BLaER1 treated with 17β-estradiol and CSF1 and Interleukin-3, amounts not matched to agents 10 nM and 100 nM (cell line): Measurements from ENCODE around the gene INF2.
"Not testable (repeated sequence)": the region's sequence is repeated elsewhere in the genome, so short reads cannot be mapped to it uniquely, and the experiment has no call there.

ENCODE experiments used
- H3K27ac ChIP-seq, 11 experiments: shearing (Covaris generic); formaldehyde crosslinking; 2 replicates each; pipeline ENCODE4 v1.8.1; 2022
- H3K27me3 ChIP-seq, 11 experiments: shearing (Covaris generic); formaldehyde crosslinking; 2 replicates each; pipeline ENCODE4 v1.8.1; 2022
- H3K36me3 ChIP-seq, 11 experiments: shearing (Covaris generic); formaldehyde crosslinking; 2 replicates each; pipeline ENCODE4 v1.8.1; 2022
- H3K4me1 ChIP-seq, 10 experiments: shearing (Covaris generic); formaldehyde crosslinking; 2 replicates each; pipeline ENCODE4 v1.8.1; 2022
- H3K4me2 ChIP-seq, 11 experiments: shearing (Covaris generic); formaldehyde crosslinking; 2 replicates each; pipeline ENCODE4 v1.8.1; 2022
- H3K4me3 ChIP-seq, 10 experiments: shearing (Covaris generic); formaldehyde crosslinking; 2 replicates each; pipeline ENCODE4 v1.8.1; 2022
- H3K9ac ChIP-seq, 11 experiments: shearing (Covaris generic); formaldehyde crosslinking; 2 replicates each; pipeline ENCODE4 v1.8.1; 2022
- H3K9me3 ChIP-seq, 11 experiments: shearing (Covaris generic); formaldehyde crosslinking; replicated peaks in 1 of 11; 2 replicates each; pipeline ENCODE4 v1.8.1; 2022
- H4K20me1 ChIP-seq, 11 experiments: shearing (Covaris generic); formaldehyde crosslinking; 2 replicates each; pipeline ENCODE4 v1.8.1; 2022
- Cebpa-rat ChIP-seq, 11 experiments: shearing (Covaris generic); IDR thresholded peaks; 2 replicates each; pipeline ENCODE4 v1.8.1; 2022

INF2 gene

GRCh38 chr14:104665657-104666522 is 23.5 kb upstream of the INF2 start:
- Histone ChIP-seq H4K20me1 (no peaks in the 10 kb centered on the region), H3K4me2 (peak overlapping the region; percentile 61 to 80 (median 74)), H3K4me3 (no peak overlapping the region; a peak in 1 of 20 replicates), H3K27ac (peak overlapping the region; percentile 47 to 78 (median 68); a peak in 20 of 22 replicates), H3K9ac (peak overlapping the region; percentile 16 to 71 (median 56); a peak in 19 of 22 replicates), H3K36me3 (no peaks in the 10 kb centered on the region), H3K4me1 (peaks cover 28 to 62% (median 45%) of the 10 kb centered on the region in 10 experiments), H3K9me3 (0 out of 22 replicates have a peak, but pooled peaks cover 0 to 6% (median 0%) of the 10 kb centered on the region in 11 experiments), H3K27me3 (no peaks in the 10 kb centered on the region)
- no peak for TF ChIP-seq Cebpa-rat (IDR thresholded peaks at IDR 0.05)

GRCh38 chr14:104666523-104666895 is 22.9 kb upstream of the INF2 start:
- not testable (repeated sequence) for H3K27me3 ChIP-seq, H4K20me1 ChIP-seq, H3K36me3 ChIP-seq, H3K4me3 ChIP-seq
- Histone ChIP-seq H3K4me2 (peak overlapping the region; percentile 61 to 80 (median 74)), H3K27ac (peak overlapping the region in 10 of 11 experiments; percentile 47 to 78 (median 68); a peak in 14 of 22 replicates), H3K9ac (peak overlapping the region in 9 of 11 experiments; percentile 16 to 71 (median 56); a peak in 9 of 22 replicates), H3K9me3 (peaks cover 0 to 11% (median 0%) of the 10 kb centered on the region in 11 experiments; a peak in 4 of 22 replicates), H3K4me1 (peaks cover 27 to 56% (median 42%) of the 10 kb centered on the region in 10 experiments)

- no peak overlapping the region for H3K4me3 ChIP-seq
- H3K27me3 ChIP-seq: no peaks in the 10 kb centered on the region
- no peak overlapping the region for H3K9ac ChIP-seq
- H3K36me3 ChIP-seq: no peaks in the 10 kb centered on the region
- H3K4me1 ChIP-seq: peaks cover 29 to 52% (median 39%) of the 10 kb centered on the region in 10 experiments
- TF ChIP-seq Cebpa-rat (IDR thresholded peaks at IDR 0.05): no peak
- H3K9me3 ChIP-seq: peaks cover 0 to 14% (median 0%) of the 10 kb centered on the region in 11 experiments; a peak in 4 of 22 replicates
- H3K4me2 ChIP-seq: peak overlapping the region in 1 of 11 experiments; percentile 61; a peak in 1 of 22 replicates
- H4K20me1 ChIP-seq: no peaks in the 10 kb centered on the region
- no peak overlapping the region; a peak in 1 of 22 replicates for H3K27ac ChIP-seq
These were observed 22.4 kb upstream of the INF2 start for GRCh38 chr14:104666981-104667380.

- H3K36me3 ChIP-seq: no peaks in the 10 kb centered on the region
- no peak for TF ChIP-seq Cebpa-rat (IDR thresholded peaks at IDR 0.05)
- no peaks in the 10 kb centered on the region for H4K20me1 ChIP-seq
- no peak overlapping the region for H3K4me3 ChIP-seq
- H3K27ac ChIP-seq: no peak overlapping the region
- H3K4me1 ChIP-seq: peaks cover 30 to 59% (median 38%) of the 10 kb centered on the region in 10 experiments
- H3K9ac ChIP-seq: no peak overlapping the region
- no peaks in the 10 kb centered on the region for H3K27me3 ChIP-seq
- H3K9me3 ChIP-seq: peaks cover 0 to 33% (median 17%) of the 10 kb centered on the region in 11 experiments; a peak in 15 of 22 replicates
- H3K4me2 ChIP-seq: no peak overlapping the region
These were observed 19.7 kb upstream of the INF2 start for GRCh38 chr14:104669697-104670096.

GRCh38 chr14:104671330-104671977 is 18.0 kb upstream of the INF2 start:
- not testable (repeated sequence) for H3K27ac ChIP-seq, H3K36me3 ChIP-seq, H3K27me3 ChIP-seq, H3K4me3 ChIP-seq, H4K20me1 ChIP-seq, H3K9ac ChIP-seq
- Histone ChIP-seq H3K9me3 (peaks cover 0 to 34% (median 17%) of the 10 kb centered on the region in 11 experiments; a peak in 15 of 22 replicates), H3K4me2 (peak overlapping the region in 3 of 11 experiments; percentile 23 to 70 (median 59); a peak in 5 of 22 replicates), H3K4me1 (peaks cover 21 to 60% (median 32%) of the 10 kb centered on the region in 10 experiments)

- peaks cover 27 to 60% (median 35%) of the 10 kb centered on the region in 10 experiments for H3K4me1 ChIP-seq
- H3K27ac ChIP-seq, H3K4me3 ChIP-seq, H3K36me3 ChIP-seq, H3K27me3 ChIP-seq, H3K9ac ChIP-seq, H4K20me1 ChIP-seq: not testable (repeated sequence)
- peaks cover 0 to 34% (median 17%) of the 10 kb centered on the region in 11 experiments; a peak in 15 of 22 replicates for H3K9me3 ChIP-seq
- peak overlapping the region in 2 of 11 experiments; percentile 16 to 59; a peak in 4 of 22 replicates for H3K4me2 ChIP-seq
These were observed 17.3 kb upstream of the INF2 start for GRCh38 chr14:104672119-104672518.

- Histone ChIP-seq H4K20me1 (no peaks in the 10 kb centered on the region), H3K27ac (no peak overlapping the region), H3K9ac (no peak overlapping the region), H3K36me3 (no peaks in the 10 kb centered on the region), H3K4me1 (peaks cover 38 to 70% (median 47%) of the 10 kb centered on the region in 10 experiments), H3K27me3 (no peaks in the 10 kb centered on the region), H3K9me3 (peaks cover 0 to 34% (median 17%) of the 10 kb centered on the region in 11 experiments; a peak in 15 of 22 replicates), H3K4me2 (peak overlapping the region in 9 of 11 experiments; percentile 13 to 61 (median 37); a peak in 12 of 22 replicates), H3K4me3 (no peak overlapping the region)
- TF ChIP-seq Cebpa-rat (IDR thresholded peaks at IDR 0.05): no peak
These were observed 15.9 kb upstream of the INF2 start for GRCh38 chr14:104673481-104673880.

- Histone ChIP-seq H3K9ac (no peak overlapping the region), H3K4me1 (peaks cover 58 to 89% (median 67%) of the 10 kb centered on the region in 10 experiments), H3K9me3 (peaks cover 0 to 34% (median 17%) of the 10 kb centered on the region in 11 experiments; a peak in 15 of 22 replicates), H3K36me3 (no peaks in the 10 kb centered on the region), H3K27me3 (no peaks in the 10 kb centered on the region), H4K20me1 (no peaks in the 10 kb centered on the region), H3K27ac (no peak overlapping the region), H3K4me2 (peak overlapping the region in 3 of 11 experiments; percentile 6 to 30 (median 12); a peak in 1 of 22 replicates), H3K4me3 (no peak overlapping the region)
- TF ChIP-seq Cebpa-rat (IDR thresholded peaks at IDR 0.05): no peak
These were observed 14.0 kb upstream of the INF2 start for GRCh38 chr14:104675447-104675846.
